ENCODE measurements around the gene CNTN4.
"Not testable (repeated sequence)": the region's sequence is repeated elsewhere in the genome, so short reads cannot be mapped to it uniquely, and the experiment has no call there.

The CNTN4 gene

DNA sequence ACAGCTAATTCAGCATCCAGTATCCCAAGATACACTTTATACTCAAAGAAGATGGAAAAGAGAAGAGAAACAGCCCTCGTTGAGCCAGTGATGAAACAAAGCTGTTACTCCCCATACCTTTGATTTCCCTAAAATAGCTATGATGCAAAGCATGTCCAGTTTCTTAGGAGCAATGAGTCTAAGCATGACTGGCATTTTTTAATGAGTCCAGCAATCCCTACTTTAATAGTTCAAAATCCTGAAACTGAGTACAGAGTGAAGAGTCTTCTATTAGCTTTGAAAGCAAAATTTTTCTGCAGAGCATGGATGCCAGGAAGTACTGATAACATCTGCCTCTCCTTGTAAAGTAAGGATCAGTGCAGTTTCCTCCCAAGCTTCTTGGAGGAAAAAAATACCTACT is 708.8 kb downstream of the CNTN4 start:
- Histone ChIP-seq H3K27me3 (ENCODE audit: insufficient read depth, low read length) (no peaks in the 10 kb centered on the region), H3K79me2 (ENCODE audit: insufficient read depth, low read length) (no peaks in the 10 kb centered on the region), H3K27ac (ENCODE audit: low read depth, low read length, poor library complexity, severe bottlenecking) (no peak overlapping the region), H3K4me2 (ENCODE audit: low read length) (no peak overlapping the region), H3K36me3 (ENCODE audit: insufficient read depth, low read length) (no peaks in the 10 kb centered on the region), H3K4me1 (ENCODE audit: insufficient read depth, low read length, severe bottlenecking) (no peaks in the 10 kb centered on the region), H4K20me1 (ENCODE audit: insufficient read depth, low read length) (no peaks in the 10 kb centered on the region), H3K9me2 (ENCODE audit: low read depth, low read length) (no peaks in the 10 kb centered on the region), H3K9me3 (ENCODE audit: low read length) (no peaks in the 10 kb centered on the region), H3K9ac (ENCODE audit: low read length) (no peak overlapping the region), H3F3A (ENCODE audit: insufficient read depth, low read length) (no peaks in the 10 kb centered on the region), H2AFZ (ENCODE audit: low read length) (no peak overlapping the region), H3K4me3 (ENCODE audit: low read depth, low read length, poor library complexity, severe bottlenecking) (no peak overlapping the region)
- TF ChIP-seq, protein P1, sequence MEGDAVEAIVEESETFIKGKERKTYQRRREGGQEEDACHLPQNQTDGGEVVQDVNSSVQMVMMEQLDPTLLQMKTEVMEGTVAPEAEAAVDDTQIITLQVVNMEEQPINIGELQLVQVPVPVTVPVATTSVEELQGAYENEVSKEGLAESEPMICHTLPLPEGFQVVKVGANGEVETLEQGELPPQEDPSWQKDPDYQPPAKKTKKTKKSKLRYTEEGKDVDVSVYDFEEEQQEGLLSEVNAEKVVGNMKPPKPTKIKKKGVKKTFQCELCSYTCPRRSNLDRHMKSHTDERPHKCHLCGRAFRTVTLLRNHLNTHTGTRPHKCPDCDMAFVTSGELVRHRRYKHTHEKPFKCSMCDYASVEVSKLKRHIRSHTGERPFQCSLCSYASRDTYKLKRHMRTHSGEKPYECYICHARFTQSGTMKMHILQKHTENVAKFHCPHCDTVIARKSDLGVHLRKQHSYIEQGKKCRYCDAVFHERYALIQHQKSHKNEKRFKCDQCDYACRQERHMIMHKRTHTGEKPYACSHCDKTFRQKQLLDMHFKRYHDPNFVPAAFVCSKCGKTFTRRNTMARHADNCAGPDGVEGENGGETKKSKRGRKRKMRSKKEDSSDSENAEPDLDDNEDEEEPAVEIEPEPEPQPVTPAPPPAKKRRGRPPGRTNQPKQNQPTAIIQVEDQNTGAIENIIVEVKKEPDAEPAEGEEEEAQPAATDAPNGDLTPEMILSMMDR (IDR thresholded peaks at IDR 0.05; ENCODE audit: low read length), result no peak

DNA sequence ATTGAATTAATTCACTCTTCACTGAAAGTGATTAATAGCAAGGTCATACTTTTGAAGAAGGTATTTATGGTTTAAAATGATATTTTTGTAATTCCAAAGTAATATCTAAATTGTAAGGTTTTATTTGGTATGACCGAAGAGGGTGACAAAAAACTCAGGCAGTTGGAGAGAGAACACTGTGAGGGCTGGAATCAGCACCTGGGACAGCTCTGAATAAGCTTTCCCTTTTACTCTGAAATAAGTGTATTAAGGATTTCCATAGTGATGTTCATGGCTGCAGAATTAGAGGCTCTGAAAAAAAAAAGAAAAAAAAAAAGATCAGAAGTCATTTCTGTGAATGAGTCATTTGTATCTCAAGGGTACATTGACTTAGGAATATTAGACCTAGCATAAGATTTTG is 712.1 kb downstream of the CNTN4 start:
- Histone ChIP-seq H3K27me3 (ENCODE audit: insufficient read depth, low read length) (no peaks in the 10 kb centered on the region), H3K4me2 (ENCODE audit: low read length) (no peak overlapping the region), H3K9me2 (ENCODE audit: low read depth, low read length) (no peaks in the 10 kb centered on the region), H3K36me3 (ENCODE audit: insufficient read depth, low read length) (no peaks in the 10 kb centered on the region), H3K27ac (ENCODE audit: low read depth, low read length, poor library complexity, severe bottlenecking) (no peak overlapping the region), H3K4me1 (ENCODE audit: insufficient read depth, low read length, severe bottlenecking) (no peaks in the 10 kb centered on the region), H2AFZ (ENCODE audit: low read length) (no peak overlapping the region), H3K9me3 (ENCODE audit: low read length) (no peaks in the 10 kb centered on the region), H3F3A (ENCODE audit: insufficient read depth, low read length) (no peaks in the 10 kb centered on the region), H3K79me2 (ENCODE audit: insufficient read depth, low read length) (no peaks in the 10 kb centered on the region), H4K20me1 (ENCODE audit: insufficient read depth, low read length) (no peaks in the 10 kb centered on the region), H3K4me3 (ENCODE audit: low read depth, low read length, poor library complexity, severe bottlenecking) (no peak overlapping the region), H3K9ac (ENCODE audit: low read length) (no peak overlapping the region)
- TF ChIP-seq, protein P1 (IDR thresholded peaks at IDR 0.05; ENCODE audit: low read length), result no peak
- no peak for TF ChIP-seq EZH2 (IDR thresholded peaks at IDR 0.05; ENCODE audit: borderline replicate concordance, low read length)

DNA sequence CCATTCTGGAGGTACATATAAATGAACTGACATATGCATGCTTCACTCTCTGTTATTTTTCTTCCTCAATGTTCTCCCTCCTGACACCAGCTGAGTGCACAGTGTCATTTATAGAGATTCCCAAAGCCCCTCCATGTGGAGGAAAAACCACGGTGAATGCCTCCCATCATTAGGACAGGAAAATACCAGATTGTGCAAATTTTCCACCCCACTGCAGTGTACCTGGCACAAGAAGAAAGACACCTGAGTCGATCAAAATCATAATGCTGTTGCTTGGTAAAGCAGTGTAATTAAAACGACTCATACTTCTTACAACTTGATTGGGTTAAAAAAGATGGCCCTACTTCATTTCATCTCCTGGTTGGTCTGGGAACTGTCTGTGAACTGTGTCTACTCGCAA is 720.9 kb downstream of the CNTN4 start:
- Histone ChIP-seq H3K9me2 (ENCODE audit: low read depth, low read length) (no peaks in the 10 kb centered on the region), H2AFZ (ENCODE audit: low read length) (no peak overlapping the region), H3K4me3 (ENCODE audit: low read depth, low read length, poor library complexity, severe bottlenecking) (no peak overlapping the region), H3K9ac (ENCODE audit: low read length) (no peak overlapping the region), H3K27me3 (ENCODE audit: insufficient read depth, low read length) (no peaks in the 10 kb centered on the region), H3K79me2 (ENCODE audit: insufficient read depth, low read length) (no peaks in the 10 kb centered on the region), H3K27ac (ENCODE audit: low read depth, low read length, poor library complexity, severe bottlenecking) (no peak overlapping the region), H3K4me1 (ENCODE audit: insufficient read depth, low read length, severe bottlenecking) (no peaks in the 10 kb centered on the region), H3K36me3 (ENCODE audit: insufficient read depth, low read length) (no peaks in the 10 kb centered on the region), H4K20me1 (ENCODE audit: insufficient read depth, low read length) (no peaks in the 10 kb centered on the region), H3K4me2 (ENCODE audit: low read length) (no peak overlapping the region), H3K9me3 (ENCODE audit: low read length) (no peaks in the 10 kb centered on the region), H3F3A (ENCODE audit: insufficient read depth, low read length) (no peaks in the 10 kb centered on the region)
- no peak for TF ChIP-seq EZH2 (IDR thresholded peaks at IDR 0.05; ENCODE audit: borderline replicate concordance, low read length)
- TF ChIP-seq, protein P1 (IDR thresholded peaks at IDR 0.05; ENCODE audit: low read length), result no peak

DNA sequence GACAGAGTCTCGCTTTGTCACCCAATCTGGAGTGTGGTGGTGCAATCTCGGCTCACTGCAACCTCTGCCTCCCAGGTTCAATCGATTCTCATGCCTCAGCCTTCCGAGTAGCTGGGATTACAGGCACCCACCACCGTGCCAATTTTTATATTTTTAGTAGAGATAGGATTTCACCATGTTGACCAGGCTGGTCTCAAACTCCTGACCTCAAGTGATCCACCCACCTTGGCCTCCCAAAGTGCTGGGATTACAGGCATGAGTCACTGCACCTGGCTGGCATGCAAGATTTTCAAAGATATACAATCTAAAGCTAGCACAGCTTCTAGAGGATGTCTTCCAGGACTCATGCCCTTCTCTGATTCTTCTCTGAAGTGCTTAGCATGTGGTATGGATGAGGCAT is 722.3 kb downstream of the CNTN4 start:
- H3K9ac ChIP-seq (ENCODE audit: low read length); H3K79me2 ChIP-seq (ENCODE audit: insufficient read depth, low read length); H3K27me3 ChIP-seq (ENCODE audit: insufficient read depth, low read length); H3K4me3 ChIP-seq (ENCODE audit: low read depth, low read length, poor library complexity, severe bottlenecking); H2AFZ ChIP-seq (ENCODE audit: low read length); H3K4me1 ChIP-seq (ENCODE audit: insufficient read depth, low read length, severe bottlenecking); H3K9me2 ChIP-seq (ENCODE audit: low read depth, low read length); H3F3A ChIP-seq (ENCODE audit: insufficient read depth, low read length); H3K9me3 ChIP-seq (ENCODE audit: low read length); H4K20me1 ChIP-seq (ENCODE audit: insufficient read depth, low read length); H3K36me3 ChIP-seq (ENCODE audit: insufficient read depth, low read length); H3K4me2 ChIP-seq (ENCODE audit: low read length); H3K27ac ChIP-seq (ENCODE audit: low read depth, low read length, poor library complexity, severe bottlenecking): not testable (repeated sequence)
